Measurements from ENCODE around the gene ADCK1.

GRCh38 chr14:77844802-77845201 lies 44.9 kb downstream of the ADCK1 start:
- TF ChIP-seq CTCF (IDR thresholded peaks at IDR 0.05) = no peak
- no peak for TF ChIP-seq EP300 (IDR thresholded peaks at IDR 0.05)
